Measurements from ENCODE around the gene LRRC72. TPM values are rescaled to one million over a fixed set of nuclear protein-coding genes. Genes with fewer than 3 reads are reported as not detected.
"Not testable (repeated sequence)": the region's sequence is repeated elsewhere in the genome, so short reads cannot be mapped to it uniquely, and the experiment has no call there.

LRRC72 gene
- total RNA-seq, 1 donor from 2014 or later: not detected

DNA sequence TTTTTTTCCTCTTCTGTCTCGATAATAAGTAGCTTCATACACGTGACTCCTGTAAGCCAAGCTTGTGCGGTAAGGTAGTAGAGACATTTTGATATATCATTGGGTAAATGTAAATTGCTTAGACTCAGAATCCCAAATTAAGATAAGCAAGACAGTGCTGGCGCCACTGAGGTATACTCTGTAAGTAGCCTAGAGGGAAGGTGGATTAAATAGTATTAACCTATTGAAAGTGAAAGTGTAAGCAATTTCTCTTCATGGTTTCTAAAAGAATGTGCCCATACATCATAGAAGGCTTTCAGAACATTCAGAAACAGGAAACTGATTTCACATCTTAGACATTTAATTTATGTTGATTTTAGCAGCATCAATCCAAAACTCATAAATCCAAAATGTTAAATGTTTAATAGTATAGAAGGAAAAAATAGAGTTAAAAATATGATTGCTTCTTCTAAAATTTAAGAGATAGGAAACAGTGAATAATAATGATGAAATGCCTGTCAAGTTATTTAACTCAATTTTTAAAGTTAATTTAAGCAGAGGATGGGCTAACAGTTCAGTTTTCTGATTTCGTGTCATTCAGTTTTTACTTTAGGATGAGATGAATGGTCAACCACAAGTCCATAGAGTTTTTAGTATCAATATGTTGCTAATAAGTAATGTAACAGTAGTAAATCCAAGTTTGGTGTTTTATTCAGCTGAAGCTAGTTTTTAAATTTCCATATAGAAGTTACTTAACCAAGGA, 36.8 kb downstream of the LRRC72 start:
- intact Hi-C loops (cut with DNase I): loop anchor here (5.0 kb wide), 1 partner anchor 486 kb away; no protein-coding TSS in a partner anchor
- DNase-seq (ENCODE audit: low spot score) (no peak), ATAC-seq (no peak)

DNA sequence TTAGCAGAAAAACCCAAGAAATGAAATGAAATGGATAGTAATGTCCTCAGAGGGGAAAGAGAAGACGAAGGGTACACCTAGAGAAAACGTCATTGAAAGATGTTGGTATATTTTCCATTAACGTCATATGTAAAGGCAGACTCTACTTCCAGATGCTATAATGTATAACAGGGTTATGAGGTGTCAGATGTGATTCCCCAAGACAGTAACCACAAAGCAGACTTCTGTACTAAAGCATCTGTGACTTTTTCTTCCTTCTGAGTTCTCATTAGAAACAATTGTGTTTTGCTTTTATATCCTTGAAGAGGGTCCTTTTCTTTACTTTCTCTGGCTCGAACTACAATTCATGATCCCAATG, 37.4 kb downstream of the LRRC72 start:
- ATAC-seq (no peak), DNase-seq (ENCODE audit: low spot score) (no peak)
- intact Hi-C loops (cut with DNase I): loop anchor here (5.0 kb wide), 1 partner anchor 487 kb away; no protein-coding TSS in a partner anchor

DNA sequence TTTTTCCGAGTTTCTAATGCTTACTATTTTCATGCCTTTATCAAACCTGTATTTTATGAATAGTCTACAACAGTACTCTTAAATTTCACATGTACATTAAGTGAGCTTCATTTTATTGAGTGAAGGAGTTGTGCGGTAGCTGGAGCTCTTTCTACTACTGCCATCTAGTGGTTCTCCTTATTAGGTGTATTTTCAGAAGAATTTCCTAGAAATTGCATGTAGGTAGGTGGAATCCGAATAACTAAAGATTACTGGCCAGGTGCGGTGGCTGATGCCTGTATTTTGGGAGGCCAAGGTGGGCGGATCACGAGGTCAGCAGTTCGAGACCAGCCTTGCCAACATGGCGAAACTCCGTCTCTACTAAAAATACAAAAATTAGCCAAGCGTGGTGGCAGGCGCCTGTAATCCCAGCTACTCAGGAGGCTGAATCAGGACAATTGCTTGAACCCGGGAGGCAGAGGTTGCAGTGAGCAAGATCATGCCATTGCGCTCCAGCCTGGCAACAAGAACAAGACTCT, 38.3 kb downstream of the LRRC72 start:
- intact Hi-C loops (cut with DNase I): loop anchor here (5.0 kb wide), 1 partner anchor 488 kb away; no protein-coding TSS in a partner anchor
- peak; percentile 65 for ATAC-seq
- no peak for DNase-seq (ENCODE audit: low spot score)

- no peak for DNase-seq (ENCODE audit: low spot score)
- intact Hi-C loops (cut with DNase I): no loop called here
These were observed 45.3 kb downstream of the LRRC72 start for GRCh38 chr7:16571941-16572340.

GRCh38 chr7:16579216-16579615, 52.6 kb downstream of the LRRC72 start:
- ATAC-seq (no peak), DNase-seq (ENCODE audit: low spot score) (no peak)
- intact Hi-C loops (cut with DNase I): no loop called here

More at GRCh38 chr7:16571941-16572340, 45.3 kb downstream of the LRRC72 start:
- no peak for ATAC-seq

- intact Hi-C loops (cut with DNase I): no loop called here
- no peak for DNase-seq (ENCODE audit: low spot score)
These were observed 54.7 kb downstream of the LRRC72 start for GRCh38 chr7:16581286-16581685.

GRCh38 chr7:16583834-16584233, 57.2 kb downstream of the LRRC72 start:
- DNase-seq (ENCODE audit: low spot score) (no peak), ATAC-seq (peak; percentile 19)
- intact Hi-C loops (cut with DNase I): no loop called here

More at GRCh38 chr7:16581286-16581685, 54.7 kb downstream of the LRRC72 start:
- ATAC-seq: no peak

GRCh38 chr7:16585540-16585939, 58.9 kb downstream of the LRRC72 start:
- no peak for ATAC-seq
- intact Hi-C loops (cut with DNase I): no loop called here

DNA sequence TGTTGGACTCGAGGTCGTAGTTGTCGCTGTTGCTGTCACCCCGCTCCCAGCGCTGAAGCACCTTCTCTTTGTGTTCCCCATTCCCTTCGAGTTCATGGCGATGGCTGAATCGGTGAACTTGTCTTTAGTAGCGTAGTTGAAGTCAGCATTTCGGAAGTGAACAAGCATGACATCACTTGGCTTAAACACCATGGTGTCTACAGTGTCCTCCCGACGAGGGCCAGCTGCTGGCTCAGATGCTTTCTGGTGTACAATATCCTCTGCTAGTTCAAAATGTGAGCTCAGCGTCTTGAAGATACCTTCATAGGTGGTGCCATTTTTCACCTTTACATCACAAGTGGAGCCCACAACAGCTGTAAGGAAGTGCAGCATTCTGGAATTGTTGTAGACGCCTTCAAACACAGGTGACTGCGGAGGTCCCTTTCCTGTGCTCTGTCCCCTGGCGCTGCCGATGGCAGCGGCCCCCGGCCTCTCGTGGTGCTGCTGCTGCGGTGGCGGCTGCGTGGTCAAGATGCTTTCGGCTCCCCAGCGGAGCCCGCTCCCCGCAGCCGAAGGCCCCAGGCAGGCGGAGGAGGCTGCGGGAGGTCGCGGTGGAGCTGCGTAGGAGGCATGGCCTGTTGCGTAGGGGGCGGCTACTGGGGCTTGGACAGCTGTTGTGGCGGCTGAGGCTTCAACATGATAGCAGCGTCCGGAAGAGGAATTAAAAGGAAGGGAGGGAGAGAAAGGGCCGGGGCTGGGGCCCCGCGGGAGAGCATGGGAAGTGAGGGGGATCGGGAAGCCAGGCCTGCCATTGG, 59.7 kb downstream of the LRRC72 start:
- intact Hi-C loops (cut with DNase I): no loop called here
- DNase-seq (ENCODE audit: low spot score) (no peak), ATAC-seq (no peak)

More at GRCh38 chr7:16585540-16585939, 58.9 kb downstream of the LRRC72 start:
- no peak for DNase-seq (ENCODE audit: low spot score)

- DNase-seq (ENCODE audit: low spot score) (no peak), ATAC-seq (no peak)
- intact Hi-C loops (cut with DNase I): no loop called here
These were observed 60.5 kb downstream of the LRRC72 start for GRCh38 chr7:16587129-16587528.

DNA sequence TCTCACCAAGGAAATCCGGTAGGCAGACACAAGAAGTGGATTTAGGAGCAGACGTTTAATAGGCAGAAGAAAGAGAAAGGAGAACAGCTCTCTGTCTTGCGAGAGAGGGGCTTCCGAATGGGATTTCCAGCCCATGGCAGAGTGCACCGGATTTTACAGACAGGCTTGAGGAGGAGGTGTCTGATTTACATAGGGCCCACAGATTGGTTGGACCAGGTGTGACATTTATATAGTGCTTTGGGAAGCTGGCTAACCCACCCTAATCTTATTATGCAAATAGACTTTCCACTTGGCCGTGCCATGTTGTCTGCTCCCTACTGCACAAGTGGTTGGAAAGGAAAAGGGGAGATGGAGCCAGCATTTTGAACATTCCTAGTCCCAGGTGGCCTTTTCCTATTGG, 61.2 kb downstream of the LRRC72 start:
- no peak for DNase-seq (ENCODE audit: low spot score)
- ATAC-seq: no peak
- intact Hi-C loops (cut with DNase I): no loop called here

DNA sequence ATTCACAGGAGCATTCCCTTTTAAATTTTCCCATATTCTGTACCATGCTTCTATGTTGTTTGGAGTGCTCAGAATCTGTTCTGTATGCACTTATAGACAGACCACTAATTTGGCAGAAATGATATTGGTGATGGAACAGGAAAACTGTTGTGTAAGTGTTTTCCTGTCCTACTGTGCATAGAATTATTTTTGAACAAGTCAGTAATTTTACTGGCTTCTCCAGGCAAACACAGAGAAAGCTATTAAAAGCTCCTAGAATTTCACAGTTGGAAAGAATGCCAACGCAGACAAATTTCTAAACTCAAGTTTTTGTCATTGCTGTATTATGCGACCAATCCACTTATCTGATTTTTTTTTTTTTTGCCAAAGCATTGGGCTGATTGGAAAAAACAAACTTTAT, 63.3 kb downstream of the LRRC72 start:
- intact Hi-C loops (cut with DNase I): no loop called here
- no peak for DNase-seq (ENCODE audit: low spot score)
- no peak for ATAC-seq

- intact Hi-C loops (cut with DNase I): no loop called here
- ATAC-seq (no peak), DNase-seq (ENCODE audit: low spot score) (no peak)
These were observed 63.8 kb downstream of the LRRC72 start for GRCh38 chr7:16590424-16590823.

DNA sequence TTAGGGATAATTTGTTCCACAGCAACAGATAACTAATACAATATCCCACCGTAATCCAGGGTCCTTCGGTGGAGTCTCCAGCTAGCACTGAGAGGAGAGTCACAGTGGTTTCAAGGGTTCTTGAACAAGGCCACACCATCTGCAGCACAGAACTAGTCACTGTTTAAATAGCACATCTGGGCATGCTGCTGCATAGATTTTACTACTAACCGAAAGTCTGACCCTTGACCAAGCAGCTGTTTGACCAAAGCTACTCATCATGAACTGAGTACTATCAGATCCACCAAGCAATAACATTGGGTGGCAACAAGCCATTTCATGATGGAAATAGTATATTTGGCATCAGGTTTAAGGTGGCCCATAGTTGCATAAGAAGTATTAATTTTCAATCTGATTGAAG, 65.8 kb downstream of the LRRC72 start:
- intact Hi-C loops (cut with DNase I): no loop called here
- ATAC-seq (no peak), DNase-seq (ENCODE audit: low spot score) (no peak)

- no peak for ATAC-seq
- no peak for DNase-seq (ENCODE audit: low spot score)
- intact Hi-C loops (cut with DNase I): no loop called here
These were observed 67.4 kb downstream of the LRRC72 start for GRCh38 chr7:16594061-16594460.

DNA sequence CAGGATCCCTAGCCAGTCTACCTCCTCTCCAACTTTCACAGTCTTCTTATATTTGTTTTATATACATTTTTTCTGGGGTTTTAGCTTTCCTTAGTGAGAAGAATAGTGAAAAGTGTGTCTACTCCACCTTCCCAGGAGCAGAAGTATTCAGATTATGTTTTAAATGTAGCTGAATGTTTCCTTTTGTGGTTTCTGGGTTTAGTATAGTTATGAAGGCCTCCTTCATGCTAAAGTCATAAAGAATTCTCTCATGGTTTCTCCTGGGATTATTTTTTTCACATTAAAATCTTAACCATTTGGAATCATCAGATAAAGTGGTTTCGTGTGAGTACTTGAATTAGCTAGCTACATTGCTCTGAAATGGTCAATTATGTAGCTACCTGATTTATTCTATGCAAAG, 68.1 kb downstream of the LRRC72 start:
- intact Hi-C loops (cut with DNase I): no loop called here
- ATAC-seq: no peak
- DNase-seq (ENCODE audit: low spot score): no peak

- DNase-seq (ENCODE audit: low spot score); ATAC-seq; intact Hi-C loops (cut with DNase I): not testable (repeated sequence)
These were observed 69.0 kb downstream of the LRRC72 start for GRCh38 chr7:16595596-16595995.

GRCh38 chr7:16598015-16598414, 71.4 kb downstream of the LRRC72 start:
- no peak for DNase-seq (ENCODE audit: low spot score)
- no peak for ATAC-seq
- intact Hi-C loops (cut with DNase I): no loop called here

DNA sequence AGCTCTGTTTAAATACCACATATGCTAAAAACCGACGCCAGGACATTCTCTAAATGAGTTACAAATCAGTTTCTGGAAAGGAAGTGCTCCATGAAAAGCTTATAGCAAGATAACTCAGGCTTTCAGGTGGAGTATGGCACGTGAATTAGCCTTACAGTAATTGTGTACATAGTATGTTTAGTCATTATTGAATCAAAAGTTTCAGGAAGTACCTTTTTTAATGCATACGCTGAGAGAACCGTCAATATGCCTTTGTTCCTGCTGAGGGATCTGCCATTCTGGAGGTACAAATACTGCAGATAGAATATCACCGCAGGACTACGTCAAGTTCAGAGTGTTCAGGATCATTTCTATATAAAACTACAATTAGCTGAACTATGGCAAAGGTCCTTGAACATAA, 73.2 kb downstream of the LRRC72 start:
- intact Hi-C loops (cut with DNase I): no loop called here
- ATAC-seq (no peak), DNase-seq (ENCODE audit: low spot score) (no peak)

DNA sequence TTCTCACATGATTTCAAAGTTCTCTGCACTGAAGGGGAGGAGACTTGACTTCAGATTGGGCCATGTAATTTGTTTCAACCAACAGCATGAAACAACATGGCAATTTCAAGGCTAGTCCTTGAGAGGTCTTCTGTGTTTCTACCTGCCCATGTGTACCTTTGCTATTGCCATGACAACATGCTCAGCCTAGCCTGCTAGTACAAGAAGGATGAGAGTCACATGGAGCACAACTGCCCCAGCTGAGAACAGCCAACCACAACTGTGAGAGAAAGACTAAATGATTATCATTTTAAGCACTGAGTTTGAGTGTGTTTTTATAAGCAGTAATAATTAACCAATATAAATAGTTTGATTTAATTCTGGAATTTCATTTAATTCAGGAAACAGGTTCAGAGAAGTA, 77.0 kb downstream of the LRRC72 start:
- intact Hi-C loops (cut with DNase I): no loop called here
- no peak for DNase-seq (ENCODE audit: low spot score)
- ATAC-seq: no peak

Measured in sciatic nerve (tissue), 2 donors.